Jurkat, Clone E6-1 (cell line): ENCODE measurements around the gene TIMD4. TPM values are rescaled to one million over a fixed set of nuclear protein-coding genes. Genes with fewer than 3 reads are reported as not detected.
"Not testable (repeated sequence)": the region's sequence is repeated elsewhere in the genome, so short reads cannot be mapped to it uniquely, and the experiment has no call there.

Experiments
- DNase-seq: peaks from one replicate; pipeline ENCODE4 v3.0.0-alpha.2; 2011; ENCODE audit warnings: low read depth, low spot score
- H3K4me3 ChIP-seq: 2 replicates; pipeline ENCODE4 v1.5.1; 2011; ENCODE audit warnings: mild to moderate bottlenecking, low read length, control low read depth, moderate library complexity
- polyA plus RNA-seq: library from polyadenylated mRNA; unstranded; fragments of >200 nt; gene quantifications from one replicate; pipeline ENCODE4 v1.2.1, GENCODE V29; 2012; ENCODE audit warnings: missing spikeins; ENCODE audit not compliant: insufficient read length, insufficient read depth

Gene TIMD4
- polyA plus RNA-seq = not detected

GRCh38 chr5:156963125-156963524 is at the start of gene TIMD4:
TIMD4 (minus strand) TSS chr5:156963226; CDS start chr5:156963198, 28 bp downstream.
- no peak for DNase-seq
- no peak within 1 kb of the TSS for H3K4me3 ChIP-seq

DNA sequence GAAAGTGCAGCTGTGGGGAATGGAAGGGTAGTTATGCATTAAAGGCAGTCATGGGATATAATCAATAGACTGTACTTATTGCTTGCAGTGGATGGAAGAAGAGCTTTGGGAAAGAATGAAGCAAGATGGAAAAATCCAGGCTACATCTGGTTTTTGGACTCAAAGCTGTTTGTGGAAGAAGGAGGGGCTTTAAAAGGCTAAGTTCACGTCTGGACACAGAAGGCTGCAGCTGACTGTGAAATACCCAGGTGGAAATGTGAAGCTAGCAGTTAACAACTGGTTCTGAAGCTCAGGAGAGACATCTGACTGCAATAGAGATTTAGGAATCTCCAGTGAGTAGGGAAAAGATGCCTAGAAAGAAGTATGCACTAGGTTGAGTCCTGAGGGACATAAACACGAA is 43.2 kb upstream of the TIMD4 start:
- no peak for DNase-seq
- H3K4me3 ChIP-seq = no peak overlapping the region

DNA sequence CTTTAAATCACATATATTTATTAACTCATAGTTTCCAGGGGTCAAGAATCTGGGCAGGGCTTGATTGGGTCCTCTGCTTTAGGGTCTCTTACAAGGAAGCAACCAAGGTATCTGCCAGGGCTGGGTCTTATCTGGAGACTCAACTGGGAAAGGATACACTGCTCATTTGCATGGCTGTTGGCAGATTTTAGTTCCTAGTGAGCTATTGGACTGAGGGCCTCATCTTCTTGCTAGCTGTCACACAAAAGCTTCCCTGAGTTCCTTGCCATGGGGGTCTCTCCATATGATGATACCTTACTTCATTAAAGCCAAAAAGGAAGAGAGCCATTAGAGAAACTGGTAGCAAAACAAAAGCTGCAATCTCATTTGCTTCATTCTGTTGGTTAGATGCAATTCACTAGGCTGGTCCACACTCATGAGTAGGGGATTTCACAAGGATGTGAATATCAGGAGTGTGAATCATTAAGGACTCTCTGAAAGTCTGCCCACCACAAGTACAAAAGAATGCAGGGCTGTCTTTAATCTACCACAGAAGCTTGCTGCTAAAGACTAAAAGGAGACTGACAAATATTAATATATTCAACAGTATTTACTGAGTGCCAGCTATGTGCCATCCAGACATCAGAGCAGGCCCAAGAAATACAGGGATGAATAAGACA is 42.0 kb upstream of the TIMD4 start:
- no peak for DNase-seq
- H3K4me3 ChIP-seq = no peak overlapping the region

- no peak overlapping the region for H3K4me3 ChIP-seq
- DNase-seq = no peak
These were observed 28.7 kb upstream of the TIMD4 start for GRCh38 chr5:156991714-156992113.

- H3K4me3 ChIP-seq = no peak overlapping the region
- DNase-seq = no peak
These were observed 21.0 kb upstream of the TIMD4 start for GRCh38 chr5:156984064-156984463.

GRCh38 chr5:156981481-156981880 is 18.5 kb upstream of the TIMD4 start:
- no peak for DNase-seq
- H3K4me3 ChIP-seq = no peak overlapping the region

DNA sequence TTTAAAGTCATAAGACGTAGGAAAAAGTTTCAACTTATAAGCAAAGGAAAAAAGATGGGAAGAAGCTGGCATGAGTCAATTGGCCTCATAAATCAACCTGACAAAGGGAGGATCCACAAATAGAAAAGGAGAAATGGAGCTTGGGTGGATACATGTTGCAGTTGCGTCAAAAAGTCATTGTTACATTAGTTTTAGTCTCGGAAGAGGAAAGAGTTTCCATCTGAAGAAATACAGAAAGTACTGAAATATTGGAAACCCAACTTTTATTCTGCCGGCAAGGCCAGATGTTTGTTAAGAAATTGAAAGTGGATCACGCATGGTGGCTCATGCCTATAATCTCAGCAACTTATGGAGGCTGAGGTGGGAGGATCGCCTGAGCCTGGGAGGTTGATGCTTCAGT is 11.3 kb upstream of the TIMD4 start:
- H3K4me3 ChIP-seq = no peak overlapping the region
- no peak for DNase-seq

DNA sequence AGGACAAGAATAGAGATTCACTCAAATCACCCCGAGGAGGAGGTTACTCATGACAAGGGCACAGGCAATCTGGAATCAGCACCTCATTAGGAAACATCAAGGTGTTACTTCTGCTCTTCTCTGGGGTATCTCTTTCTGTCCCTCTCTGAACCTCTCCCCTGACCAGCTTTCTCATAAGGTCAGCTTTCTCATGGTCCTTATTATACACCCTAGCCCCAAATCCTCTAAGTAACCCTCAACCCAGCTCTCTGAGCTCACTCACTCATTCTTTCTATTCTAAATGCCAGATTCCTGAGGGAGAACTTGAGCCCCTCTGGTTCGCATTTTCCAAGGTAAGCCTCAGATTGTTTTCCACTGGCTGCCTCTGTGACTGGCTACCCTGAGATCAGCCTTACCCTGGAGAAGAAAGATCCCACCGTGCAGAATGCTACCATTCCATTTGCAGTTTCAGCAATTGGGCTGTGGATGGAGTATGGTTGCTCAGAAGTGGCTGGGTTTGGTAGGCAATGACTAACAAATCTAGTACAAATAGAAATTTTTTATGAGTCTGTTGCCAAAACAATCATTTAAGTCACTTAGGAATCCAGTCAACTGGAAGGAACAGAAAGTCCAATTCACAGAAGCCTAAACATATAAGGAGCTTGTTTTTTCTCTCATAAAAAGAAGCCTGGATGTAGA is 9.0 kb upstream of the TIMD4 start:
- DNase-seq = no peak
- H3K4me3 ChIP-seq = no peak overlapping the region

- DNase-seq = no peak
- H3K4me3 ChIP-seq = no peak overlapping the region
These were observed 8.4 kb upstream of the TIMD4 start for GRCh38 chr5:156971415-156971814.

GRCh38 chr5:156967386-156967785 is 4.4 kb upstream of the TIMD4 start:
- DNase-seq, H3K4me3 ChIP-seq: not testable (repeated sequence)

- no peak for DNase-seq
- no peak overlapping the region for H3K4me3 ChIP-seq
These were observed 6.7 kb downstream of the TIMD4 start for GRCh38 chr5:156956321-156956720.

- no peak overlapping the region for H3K4me3 ChIP-seq
- DNase-seq = peak; percentile 83
These were observed 11.7 kb downstream of the TIMD4 start for GRCh38 chr5:156951359-156951758.

- no peak overlapping the region for H3K4me3 ChIP-seq
- no peak for DNase-seq
These were observed 12.3 kb downstream of the TIMD4 start for GRCh38 chr5:156950716-156951115.

DNA sequence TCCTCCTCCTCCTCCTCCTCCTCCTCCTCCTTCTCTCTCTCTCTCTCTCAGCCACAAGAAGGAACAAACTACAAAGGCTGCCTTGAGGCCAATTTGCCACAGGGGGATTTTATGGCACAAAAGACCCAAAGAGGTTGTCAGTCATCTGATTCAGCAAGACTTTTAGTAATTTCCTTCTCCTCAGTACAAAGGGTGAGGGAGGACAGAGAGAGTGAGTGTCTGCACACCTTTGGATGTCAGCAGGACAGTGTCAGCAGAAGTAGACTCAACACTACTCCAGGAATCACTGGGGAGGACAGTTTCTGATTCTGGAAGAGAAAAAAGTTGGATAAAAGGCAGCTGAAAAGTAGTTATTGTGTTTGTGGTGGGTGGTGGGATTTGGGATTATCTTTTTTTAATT is 13.6 kb downstream of the TIMD4 start:
- DNase-seq = peak; percentile 36
- no peak overlapping the region for H3K4me3 ChIP-seq

DNA sequence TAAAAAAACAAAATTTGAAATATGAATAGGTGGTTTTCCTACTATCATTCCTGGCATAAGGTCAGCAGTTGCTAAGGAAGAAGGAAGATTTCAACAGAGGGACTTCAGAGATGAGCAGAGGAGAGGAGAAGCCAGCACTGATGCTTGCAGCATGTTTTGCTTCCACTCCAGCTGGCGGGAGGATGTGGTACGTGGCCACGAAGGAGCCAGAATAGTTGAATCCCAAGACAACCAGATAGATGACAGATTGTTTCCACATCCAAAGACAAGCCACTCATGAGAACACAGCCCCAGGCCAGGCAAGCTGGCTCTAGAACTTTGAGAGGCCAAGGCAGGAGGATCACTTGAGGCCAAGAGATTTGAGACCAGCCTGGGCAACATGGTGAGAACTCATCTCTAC is 15.1 kb downstream of the TIMD4 start:
- DNase-seq = peak; percentile 22
- no peak overlapping the region for H3K4me3 ChIP-seq

GRCh38 chr5:156942064-156942463 is 21.0 kb downstream of the TIMD4 start:
- DNase-seq = no peak
- no peak overlapping the region for H3K4me3 ChIP-seq

DNA sequence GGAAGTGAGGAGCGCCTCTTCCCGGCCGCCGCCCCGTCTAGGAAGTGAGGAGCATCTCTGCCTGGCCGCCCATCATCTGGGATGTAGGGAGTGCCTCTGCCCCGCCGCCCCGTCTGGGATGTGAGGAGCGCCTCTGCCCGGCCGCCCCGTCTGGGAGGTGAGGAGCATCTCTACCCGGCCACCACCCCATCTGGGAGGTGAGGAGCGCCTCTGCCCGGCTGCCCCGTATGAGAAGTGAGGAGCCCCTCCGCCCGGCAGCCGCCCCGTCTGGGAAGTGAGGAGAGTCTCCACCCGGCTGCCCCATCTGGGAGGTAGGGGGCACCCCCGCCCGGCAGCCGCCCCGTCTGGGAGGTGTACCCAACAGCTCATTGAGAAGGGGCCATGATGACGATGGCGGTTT is 22.6 kb downstream of the TIMD4 start:
- DNase-seq, H3K4me3 ChIP-seq: not testable (repeated sequence)

DNA sequence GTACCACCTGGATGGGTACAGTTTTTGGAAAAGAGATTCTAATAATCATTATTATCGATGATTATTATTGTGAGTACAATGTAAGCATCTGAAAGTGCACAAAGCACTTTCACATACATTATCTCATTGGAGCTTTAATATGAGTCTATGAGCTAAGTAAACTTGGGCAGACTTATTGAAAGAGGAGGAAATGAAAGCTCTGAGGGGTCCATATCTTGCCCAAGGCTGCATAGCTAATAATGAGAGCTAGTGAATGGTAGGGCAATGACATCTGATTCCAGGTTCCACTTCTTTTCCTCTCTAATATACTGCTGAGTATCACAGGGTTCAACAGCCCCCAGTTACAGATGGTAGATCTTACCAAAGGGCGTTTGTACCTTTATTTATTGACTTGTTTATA is 26.1 kb downstream of the TIMD4 start:
- no peak for DNase-seq
- no peak overlapping the region for H3K4me3 ChIP-seq

DNA sequence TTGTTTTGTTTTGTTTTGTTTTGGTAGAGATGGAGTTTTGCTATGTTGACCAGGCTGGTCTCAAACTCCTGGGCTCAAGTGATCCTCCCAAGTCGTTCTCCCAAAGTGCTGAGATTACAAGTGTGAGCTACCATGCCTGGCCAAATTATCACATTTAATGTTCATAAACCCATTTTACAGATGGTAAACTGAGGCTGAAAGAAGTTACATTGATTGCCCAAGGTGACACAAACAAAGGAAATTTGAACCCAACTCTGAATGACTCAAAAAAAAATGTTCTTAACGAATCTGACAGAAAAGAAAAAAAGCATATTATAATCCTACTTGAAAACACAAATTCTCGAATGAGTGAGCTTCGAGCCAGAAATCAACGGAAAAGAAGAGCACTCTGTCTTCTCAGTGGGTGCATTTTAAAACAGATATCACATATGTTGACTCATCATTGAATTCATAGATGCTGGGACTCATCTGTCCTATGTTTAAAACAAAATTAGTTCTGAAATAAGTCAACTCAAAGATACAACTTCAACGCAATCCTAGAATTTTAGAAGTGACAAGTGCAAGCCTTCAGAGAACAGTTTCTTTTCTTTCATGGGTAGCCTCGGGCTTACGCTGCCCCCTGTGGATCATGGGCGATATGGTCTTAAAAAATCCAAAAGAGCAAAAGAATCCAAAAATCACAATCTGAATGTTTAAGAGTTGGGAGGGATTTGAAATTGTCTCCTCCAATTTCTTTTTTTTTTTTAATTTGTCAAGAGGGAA is 28.4 kb downstream of the TIMD4 start:
- peak; percentile 28 for DNase-seq
- H3K4me3 ChIP-seq = no peak overlapping the region

- no peak overlapping the region for H3K4me3 ChIP-seq
- DNase-seq = peak; percentile 28
These were observed 33.6 kb downstream of the TIMD4 start for GRCh38 chr5:156929366-156929948.
